Prostate gland (tissue), 2 donors: Measurements from ENCODE around the gene GRID1.

Experiments used
- POLR2A ChIP-seq: fragments of 450-650 bp; IDR thresholded peaks from one replicate; pipeline ENCODE4 v1.6.1; 2016; ENCODE audit warnings: antibody characterized with exemption, mild to moderate bottlenecking
- POLR2AphosphoS5 ChIP-seq: sonication (generic); formaldehyde crosslinking; IDR thresholded peaks from one replicate; pipeline ENCODE4 v1.6.1; 2017; ENCODE audit warnings: antibody characterized with exemption
- TF ChIP-seq, protein P1 (sequence below), 4 experiments: fragments of 200-600 bp in 2 of 4; fragments of 450-650 bp in 2 of 4; sonication (generic) in 2 of 4; IDR thresholded peaks; 1 replicate in 3 of 4; 2 replicates in 1 of 4; pipeline ENCODE4 v1.5.1; 2016 to 2019; ENCODE audit warnings: antibody characterized with exemption in 4 of 4, mild to moderate bottlenecking in 2 of 4, moderate library complexity in 2 of 4

DNA sequence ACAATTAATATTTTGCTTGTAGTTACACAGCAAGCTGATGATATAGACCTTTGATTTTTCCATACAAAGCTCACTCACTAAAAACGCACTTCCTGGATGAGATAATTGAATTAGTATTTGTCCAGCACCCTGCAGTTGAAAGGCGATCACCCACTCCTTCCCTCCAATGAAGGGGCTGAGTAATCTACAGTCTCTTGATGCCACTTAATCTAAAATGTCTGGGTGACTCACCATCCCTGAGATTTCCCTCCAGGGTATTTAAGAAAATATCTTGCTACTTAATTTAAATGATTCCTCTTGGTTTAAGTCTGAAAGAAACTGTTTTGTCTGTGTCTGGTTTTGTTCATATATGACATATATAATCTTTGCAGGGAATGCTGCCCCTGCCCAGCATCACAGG is 515.3 kb downstream of the GRID1 start:
- TF ChIP-seq, protein P1, sequence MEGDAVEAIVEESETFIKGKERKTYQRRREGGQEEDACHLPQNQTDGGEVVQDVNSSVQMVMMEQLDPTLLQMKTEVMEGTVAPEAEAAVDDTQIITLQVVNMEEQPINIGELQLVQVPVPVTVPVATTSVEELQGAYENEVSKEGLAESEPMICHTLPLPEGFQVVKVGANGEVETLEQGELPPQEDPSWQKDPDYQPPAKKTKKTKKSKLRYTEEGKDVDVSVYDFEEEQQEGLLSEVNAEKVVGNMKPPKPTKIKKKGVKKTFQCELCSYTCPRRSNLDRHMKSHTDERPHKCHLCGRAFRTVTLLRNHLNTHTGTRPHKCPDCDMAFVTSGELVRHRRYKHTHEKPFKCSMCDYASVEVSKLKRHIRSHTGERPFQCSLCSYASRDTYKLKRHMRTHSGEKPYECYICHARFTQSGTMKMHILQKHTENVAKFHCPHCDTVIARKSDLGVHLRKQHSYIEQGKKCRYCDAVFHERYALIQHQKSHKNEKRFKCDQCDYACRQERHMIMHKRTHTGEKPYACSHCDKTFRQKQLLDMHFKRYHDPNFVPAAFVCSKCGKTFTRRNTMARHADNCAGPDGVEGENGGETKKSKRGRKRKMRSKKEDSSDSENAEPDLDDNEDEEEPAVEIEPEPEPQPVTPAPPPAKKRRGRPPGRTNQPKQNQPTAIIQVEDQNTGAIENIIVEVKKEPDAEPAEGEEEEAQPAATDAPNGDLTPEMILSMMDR (IDR thresholded peaks at IDR 0.05), result no peak
- TF ChIP-seq POLR2A (no peak), POLR2AphosphoS5 (no peak)
